ENCODE data around the gene FOLR2.

Gene FOLR2

DNA sequence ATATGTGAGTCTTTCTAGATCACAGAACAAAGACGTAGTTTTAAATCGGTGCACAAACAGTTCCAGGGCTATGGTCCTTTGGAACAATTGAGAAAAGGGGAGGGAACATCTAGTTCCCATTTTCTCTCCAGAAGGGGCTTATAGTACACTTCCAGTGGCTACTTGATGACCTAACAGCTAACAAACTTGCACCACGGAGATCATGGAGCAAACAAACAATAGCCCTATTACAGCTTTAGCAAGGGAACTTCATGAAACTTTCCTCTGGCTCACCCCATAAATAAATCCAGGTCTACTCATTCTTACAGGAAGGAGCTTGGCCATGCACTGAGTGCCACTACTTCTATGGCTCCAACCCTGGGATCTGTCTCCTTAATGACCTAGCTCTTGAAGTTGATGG lies 8.3 kb upstream of the FOLR2 start:
- no peak for DNase-seq

- DNase-seq: no peak
These were observed 7.5 kb upstream of the FOLR2 start for GRCh38 chr11:72209101-72209500.

- DNase-seq: no peak
These were observed 1.2 kb downstream of the FOLR2 start for GRCh38 chr11:72217841-72218240.

- no peak for DNase-seq
These were observed 1.7 kb downstream of the FOLR2 start for GRCh38 chr11:72218251-72218745.

DNA sequence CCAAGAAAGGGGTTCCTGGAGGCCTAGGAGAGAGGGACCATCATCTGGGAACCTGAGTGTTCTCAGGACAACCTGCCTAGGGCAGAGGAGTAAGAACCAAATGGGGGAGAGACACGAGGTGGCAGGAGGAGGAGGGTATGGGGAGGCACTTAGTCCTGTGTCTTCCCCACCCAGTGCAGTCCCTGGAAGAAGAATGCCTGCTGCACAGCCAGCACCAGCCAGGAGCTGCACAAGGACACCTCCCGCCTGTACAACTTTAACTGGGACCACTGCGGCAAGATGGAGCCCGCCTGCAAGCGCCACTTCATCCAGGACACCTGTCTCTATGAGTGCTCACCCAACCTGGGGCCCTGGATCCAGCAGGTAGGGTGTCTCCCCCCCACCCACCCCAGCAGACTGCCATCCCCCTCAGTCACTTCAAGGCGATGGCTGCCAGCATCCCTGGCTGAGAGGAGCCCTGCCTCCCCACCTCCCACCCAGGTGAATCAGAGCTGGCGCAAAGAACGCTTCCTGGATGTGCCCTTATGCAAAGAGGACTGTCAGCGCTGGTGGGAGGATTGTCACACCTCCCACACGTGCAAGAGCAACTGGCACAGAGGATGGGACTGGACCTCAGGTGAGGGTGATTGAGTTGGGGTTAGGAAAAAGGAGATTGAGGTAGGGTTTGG lies 4.2 kb downstream of the FOLR2 start:
- DNase-seq: no peak

- no peak for DNase-seq
These were observed 4.9 kb downstream of the FOLR2 start for GRCh38 chr11:72221386-72222075.

- no peak for DNase-seq
These were observed 5.7 kb downstream of the FOLR2 start for GRCh38 chr11:72222106-72222891.

DNA sequence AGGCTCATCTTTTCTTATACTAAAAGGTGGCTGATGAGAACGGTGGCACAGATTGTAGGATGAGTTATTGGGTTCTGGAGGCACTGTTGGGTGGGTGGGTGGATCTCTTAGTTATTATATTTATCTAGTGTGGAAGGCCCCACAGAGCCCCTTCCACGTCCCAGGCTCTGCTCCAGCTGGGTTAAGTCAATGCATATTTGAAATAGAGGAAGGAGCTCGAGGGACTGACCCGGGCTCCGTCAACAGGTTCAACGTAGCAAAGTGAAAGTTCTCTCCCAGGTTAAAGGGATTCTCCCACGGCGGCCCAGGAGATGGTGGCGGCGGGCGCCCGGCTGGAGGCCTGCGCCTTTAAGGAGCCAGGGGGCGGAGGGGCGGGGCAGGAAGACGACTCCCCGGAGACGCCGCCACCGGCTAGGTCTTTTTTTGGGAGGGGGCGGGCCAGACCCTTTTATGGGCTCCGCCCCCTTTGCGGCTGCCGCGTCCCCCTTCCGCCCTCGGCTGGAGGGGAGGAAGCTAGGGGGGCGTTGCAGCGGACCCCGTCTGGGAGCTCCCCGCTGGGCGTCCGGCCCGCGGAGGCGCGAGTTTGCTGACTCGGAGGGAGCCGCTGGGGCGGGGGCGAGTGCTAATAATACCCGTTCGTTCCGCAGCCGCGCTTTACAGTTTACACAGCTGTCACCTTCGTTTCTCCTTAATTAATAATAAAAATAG lies 6.5 kb downstream of the FOLR2 start:
- peak; percentile 98 for DNase-seq

DNA sequence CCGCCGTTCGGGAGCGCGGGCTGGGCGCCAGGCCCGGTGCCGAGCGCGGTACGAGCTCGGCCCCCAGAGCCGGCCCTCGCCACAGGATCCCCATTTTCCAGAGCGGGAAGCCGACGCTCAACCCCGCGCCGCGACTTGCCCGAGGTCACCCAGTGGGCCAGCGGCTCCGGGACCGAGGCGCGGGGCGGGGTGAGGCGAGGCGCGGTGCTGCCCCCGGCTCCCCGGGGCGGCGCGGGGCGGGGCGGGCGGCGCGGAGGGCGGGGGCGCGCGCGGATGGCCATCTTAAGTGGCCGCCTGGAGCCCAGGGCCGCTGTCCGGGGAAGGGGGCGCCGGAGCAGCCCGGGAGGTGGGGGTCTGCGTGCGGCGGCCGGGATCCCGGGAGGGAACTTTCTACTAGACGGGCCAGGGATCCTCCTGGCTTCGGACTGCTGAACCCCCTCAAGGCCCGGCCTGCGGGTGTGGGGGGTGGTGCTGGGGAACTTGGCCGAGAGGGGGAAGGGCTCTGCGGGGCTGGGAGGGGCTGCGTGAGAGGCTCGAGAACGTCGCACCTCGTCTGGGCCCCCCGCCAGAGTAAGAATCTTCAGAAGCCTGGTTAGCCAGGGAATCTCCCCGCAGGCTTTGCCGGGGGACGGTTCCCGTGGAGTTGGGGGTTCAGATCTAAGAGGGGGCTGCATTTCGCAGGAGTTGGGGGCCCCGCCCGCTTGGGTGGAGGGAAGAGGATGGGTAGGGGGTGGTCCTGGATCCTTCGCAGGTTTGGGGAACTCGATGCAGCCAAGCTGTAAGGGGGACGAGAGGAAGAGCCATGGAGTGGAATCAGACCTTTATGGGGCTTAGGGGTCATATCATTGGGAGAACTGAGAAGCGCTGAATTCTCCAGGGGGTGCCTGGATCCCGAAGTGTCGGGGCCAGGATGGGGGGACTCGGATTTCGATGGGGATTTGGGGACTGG lies 7.3 kb downstream of the FOLR2 start:
- DNase-seq: peak; percentile 61

DNA sequence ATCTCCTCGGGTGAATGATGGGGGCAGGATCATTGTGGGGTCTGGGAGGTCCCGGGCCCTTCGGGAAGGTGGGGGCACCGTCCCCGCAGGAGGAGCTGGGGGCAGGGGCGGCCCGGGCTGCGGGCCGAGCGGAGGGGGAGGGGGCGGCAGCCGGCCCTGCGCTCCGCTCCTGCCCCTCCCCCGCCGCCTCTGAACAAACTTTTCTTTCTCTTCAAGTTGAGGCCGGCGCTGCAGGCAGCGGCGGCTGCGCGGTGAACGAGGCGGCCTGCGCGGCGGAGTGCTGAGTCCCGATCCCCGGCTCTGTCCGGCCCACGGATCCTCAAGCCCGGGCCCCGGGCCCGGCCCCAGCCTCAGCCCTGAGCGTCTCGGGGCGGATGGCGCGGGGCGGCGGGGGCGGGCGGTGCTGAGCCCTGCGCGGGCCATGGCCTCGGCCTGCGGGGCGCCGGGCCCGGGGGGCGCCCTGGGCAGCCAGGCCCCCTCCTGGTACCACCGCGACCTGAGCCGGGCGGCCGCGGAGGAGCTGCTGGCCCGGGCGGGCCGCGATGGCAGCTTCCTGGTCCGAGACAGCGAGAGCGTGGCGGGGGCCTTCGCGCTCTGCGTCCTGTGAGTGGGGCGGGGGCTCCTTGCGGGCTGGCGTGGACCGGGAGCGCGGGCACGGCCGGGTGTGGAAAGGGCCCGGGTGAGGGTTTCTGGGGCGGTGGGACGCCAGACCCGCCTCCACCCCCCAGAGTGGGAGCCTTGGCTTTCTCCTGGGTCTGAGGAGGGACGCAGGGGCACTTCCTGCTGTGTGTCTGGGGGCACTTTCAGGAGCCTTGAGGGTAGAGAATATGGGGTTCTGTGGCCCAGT lies 8.2 kb downstream of the FOLR2 start, which contains the start of gene INPPL1:
INPPL1 (plus strand) TSS at position 204 of the 847 bp plus-strand sequence; CDS start at position 422, 218 bp downstream.
- DNase-seq: no peak

DNA sequence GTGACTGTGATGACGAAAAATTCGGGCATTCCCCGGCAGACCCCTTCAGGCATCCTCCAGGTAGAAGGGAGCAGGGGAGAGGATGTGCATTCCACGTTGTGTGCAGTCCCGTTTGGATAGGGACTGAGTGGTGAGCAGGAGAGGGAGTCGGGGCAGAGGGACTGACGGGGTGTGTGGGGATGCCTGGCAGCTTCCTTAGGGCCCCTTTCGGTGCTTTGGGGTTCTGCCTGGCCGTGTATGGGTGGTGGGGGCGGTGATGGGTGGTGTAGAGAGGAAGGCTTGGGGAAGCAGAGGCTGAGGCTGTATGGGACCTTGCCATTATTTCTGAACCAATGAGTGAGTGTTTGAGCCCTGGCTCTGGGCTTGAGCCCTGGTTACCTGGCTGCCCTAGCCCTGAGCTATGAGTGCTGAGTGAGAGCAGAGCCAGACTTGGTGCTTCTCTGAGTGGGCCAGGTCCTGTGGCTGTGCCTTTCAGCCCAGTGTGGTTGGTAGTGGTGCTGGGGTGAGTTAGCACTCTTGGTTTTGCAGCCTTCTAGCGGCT lies 8.9 kb downstream of the FOLR2 start:
- no peak for DNase-seq

DNA sequence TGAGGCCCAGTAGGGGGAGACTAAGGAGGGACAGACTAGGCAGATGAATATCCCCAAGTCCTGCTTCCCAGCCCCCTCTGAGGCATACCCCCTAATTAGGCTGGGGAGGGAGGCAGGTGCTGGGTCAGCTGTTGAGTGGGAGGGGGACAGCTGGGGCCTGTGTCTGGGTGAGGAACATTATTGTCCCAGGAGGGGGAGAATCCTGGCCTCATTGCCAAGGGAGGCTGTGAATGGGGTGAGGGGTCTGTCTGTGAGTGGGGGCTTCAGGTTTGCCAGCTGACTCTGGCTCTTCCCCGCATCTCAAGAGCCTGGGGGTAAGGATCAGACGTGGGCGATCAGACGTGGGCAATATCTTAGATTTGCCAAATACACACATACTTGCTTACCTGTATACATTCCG lies 10.1 kb downstream of the FOLR2 start:
- peak; percentile 61 for DNase-seq

GRCh38 chr11:72227316-72228228 lies 11.0 kb downstream of the FOLR2 start:
- peak; percentile 97 for DNase-seq

DNA sequence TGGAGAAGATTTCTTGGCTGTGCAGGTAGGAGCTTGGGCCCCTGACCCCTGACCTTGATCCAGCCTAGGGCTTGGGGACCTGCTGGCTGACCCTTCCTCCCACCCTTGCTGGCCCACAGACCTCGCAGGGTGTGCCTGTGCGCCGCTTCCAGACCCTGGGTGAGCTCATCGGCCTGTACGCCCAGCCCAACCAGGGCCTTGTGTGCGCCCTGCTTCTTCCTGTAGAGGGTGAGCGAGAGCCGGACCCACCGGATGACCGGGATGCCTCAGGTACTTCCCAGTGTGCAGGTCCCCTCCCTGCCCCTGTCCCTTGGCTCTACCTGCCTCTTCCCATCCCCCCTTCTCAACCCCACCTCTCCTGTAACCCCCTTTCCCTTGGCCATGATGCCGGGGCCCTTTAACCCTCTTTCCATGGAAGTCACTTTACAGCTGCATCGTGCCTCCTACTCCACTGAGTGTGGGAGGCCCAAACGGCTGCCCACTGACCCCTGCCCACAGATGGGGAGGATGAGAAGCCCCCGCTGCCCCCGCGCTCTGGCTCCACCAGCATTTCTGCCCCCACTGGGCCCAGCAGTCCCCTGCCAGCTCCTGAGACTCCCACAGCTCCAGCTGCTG lies 11.7 kb downstream of the FOLR2 start:
- peak; percentile 57 for DNase-seq

GRCh38 chr11:72228844-72229231 lies 12.2 kb downstream of the FOLR2 start:
- DNase-seq: no peak

DNA sequence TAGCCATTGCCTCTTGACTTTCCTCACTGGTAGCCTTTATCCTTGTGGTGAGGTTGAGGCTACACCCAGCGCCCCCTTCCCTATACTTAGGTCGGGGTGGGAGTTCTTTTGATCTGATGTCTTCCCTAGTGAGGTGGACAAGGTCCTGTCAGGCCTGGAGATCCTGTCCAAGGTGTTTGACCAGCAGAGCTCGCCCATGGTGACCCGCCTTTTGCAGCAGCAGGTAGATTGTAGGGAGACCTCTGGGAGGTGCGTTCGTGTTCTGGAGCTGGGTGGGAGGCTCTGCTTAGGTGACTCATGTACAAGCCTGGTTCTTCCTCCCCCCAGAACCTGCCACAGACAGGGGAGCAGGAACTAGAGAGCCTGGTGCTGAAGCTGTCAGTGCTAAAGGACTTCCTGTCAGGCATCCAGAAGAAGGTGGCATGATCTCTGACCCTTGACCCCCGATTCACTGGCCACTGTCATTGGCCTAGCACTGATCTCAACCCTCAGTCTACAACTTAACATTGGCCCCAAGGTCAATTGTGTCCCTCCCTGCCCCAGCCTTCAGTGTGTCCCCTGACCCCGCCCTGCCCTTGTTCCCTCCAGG lies 12.8 kb downstream of the FOLR2 start:
- no peak for DNase-seq

DNA sequence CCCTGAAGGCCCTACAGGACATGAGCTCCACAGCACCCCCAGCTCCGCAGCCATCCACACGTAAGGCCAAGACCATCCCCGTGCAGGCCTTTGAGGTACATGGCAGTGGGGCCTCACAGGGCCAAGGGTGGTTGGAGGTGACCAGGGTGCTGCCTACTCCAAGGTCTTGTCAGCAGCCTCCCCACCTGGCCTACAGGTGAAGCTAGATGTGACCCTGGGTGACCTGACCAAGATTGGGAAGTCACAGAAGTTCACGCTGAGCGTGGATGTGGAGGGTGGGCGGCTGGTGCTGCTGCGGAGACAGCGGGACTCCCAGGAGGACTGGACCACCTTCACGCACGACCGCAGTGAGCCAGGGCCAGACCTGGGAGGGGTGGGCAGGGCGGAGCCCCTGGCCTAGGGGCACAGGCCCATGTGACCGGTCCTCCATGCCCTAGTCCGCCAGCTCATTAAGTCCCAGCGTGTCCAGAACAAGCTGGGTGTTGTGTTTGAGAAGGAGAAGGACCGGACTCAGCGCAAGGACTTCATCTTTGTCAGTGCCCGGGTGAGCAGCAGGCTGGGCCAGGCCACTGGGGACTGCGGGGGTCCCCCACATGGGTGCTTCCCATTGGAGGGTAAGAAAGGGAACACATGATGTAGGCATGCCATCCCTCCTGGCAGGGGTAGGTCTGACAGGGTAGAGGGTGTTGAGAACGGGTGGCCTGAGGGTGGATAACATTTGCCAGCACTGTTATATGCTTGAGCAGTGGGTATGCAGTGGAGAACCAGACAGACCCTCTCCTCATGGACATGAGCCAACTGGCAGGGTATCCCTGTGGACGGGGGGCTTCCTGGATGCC lies 13.6 kb downstream of the FOLR2 start:
- no peak for DNase-seq

All from COR-L47 (cell line).